Endodermal cell (in vitro differentiated cells): ENCODE results near the gene RANBP1. TPM values are rescaled to one million over a fixed set of nuclear protein-coding genes. Genes with fewer than 3 reads are reported as not detected.
"Not testable (repeated sequence)": the region's sequence is repeated elsewhere in the genome, so short reads cannot be mapped to it uniquely, and the experiment has no call there.

Experiments
- DNase-seq: peaks from one replicate; pipeline ENCODE4 v3.0.0-alpha.2; 2017
- H3K27ac ChIP-seq: 2 replicates; pipeline ENCODE4 v1.5.1; 2013; ENCODE audit warnings: mild to moderate bottlenecking, low read depth, low read length, moderate library complexity
- H3K27me3 ChIP-seq: 2 replicates; pipeline ENCODE4 v1.6.1; 2013; ENCODE audit warnings: mild to moderate bottlenecking, low read length, moderate library complexity; ENCODE audit not compliant: insufficient read depth, control insufficient read depth, poor library complexity, severe bottlenecking
- H3K36me3 ChIP-seq: 2 replicates; pipeline ENCODE4 v1.7.0; 2013; ENCODE audit warnings: mild to moderate bottlenecking, low read length, moderate library complexity; ENCODE audit not compliant: control insufficient read depth, insufficient read depth
- H3K4me1 ChIP-seq: one replicate; pipeline ENCODE4 v1.7.0; 2013; ENCODE audit warnings: low read length; ENCODE audit not compliant: control insufficient read depth, insufficient read depth
- H3K4me3 ChIP-seq: 2 replicates; pipeline ENCODE4 v1.5.1; 2013; ENCODE audit warnings: mild to moderate bottlenecking, low read length, moderate library complexity
- H3K9ac ChIP-seq: 2 replicates; pipeline ENCODE4 v1.6.1; 2013; ENCODE audit warnings: mild to moderate bottlenecking, low read length, moderate library complexity; ENCODE audit not compliant: poor library complexity, severe bottlenecking; ENCODE audit errors: extremely low read depth
- H3K9me3 ChIP-seq: 2 replicates; pipeline ENCODE4 v1.6.1; 2013; ENCODE audit warnings: mild to moderate bottlenecking, low read length, moderate library complexity; ENCODE audit not compliant: control insufficient read depth
- H3K27ac Mint-ChIP-seq: 2 replicates; pipeline ENCODE4 v1.8.0; 2020; ENCODE audit warnings: mixed read lengths
- H3K27me3 Mint-ChIP-seq: 2 replicates; pipeline ENCODE4 v1.8.0; 2021; ENCODE audit warnings: mild to moderate bottlenecking, mixed read lengths; ENCODE audit not compliant: insufficient read depth
- H3K36me3 Mint-ChIP-seq: 2 replicates; pipeline ENCODE4 v1.8.0; 2020; ENCODE audit warnings: low read depth, mixed read lengths
- H3K4me1 Mint-ChIP-seq: 2 replicates; pipeline ENCODE4 v1.8.0; 2020; ENCODE audit warnings: mixed read lengths
- H3K4me3 Mint-ChIP-seq: 2 replicates; pipeline ENCODE4 v1.8.0; 2020; ENCODE audit warnings: mild to moderate bottlenecking, moderate library complexity, mixed read lengths
- H3K9me3 Mint-ChIP-seq: 2 replicates; pipeline ENCODE4 v1.8.0; 2020; ENCODE audit warnings: mild to moderate bottlenecking, mixed read lengths
- CTCF ChIP-seq: fragments of 200-600 bp; sonication (generic); conservative IDR thresholded peaks from 2 replicates; pipeline ENCODE4 v1.5.0; 2021; ENCODE audit warnings: antibody characterized with exemption, mild to moderate bottlenecking
- WGBS, 2 experiments: methylation state at CpG; one replicate each; pipeline versions ENCODE4 v1.1.5 to v1.1.7; 2013; ENCODE audit warnings: missing lambda C conversion rate in 2 of 2, mixed read lengths in 1 of 2; ENCODE audit not compliant: insufficient coverage in 1 of 2, insufficient read length in 1 of 2; 5-methylcytosine and 5-hydroxymethylcytosine counted together
- long read RNA-seq, 4 experiments: library from polyadenylated mRNA in 2 of 4; library from RNA in 1 of 4; library from capped mRNA in 1 of 4; stranded (forward) in 3 of 4; unstranded in 1 of 4; transcript quantifications; one replicate each; pipeline ENCODE4 v2.0.0, GENCODE V29; 2020 to 2021; ENCODE audit warnings: inconsistent platforms in 1 of 4
- polyA plus RNA-seq, 2 experiments: library from polyadenylated mRNA; stranded (reverse); fragments of 50-300 nt; gene quantifications; one replicate each; pipeline ENCODE4 v1.2.3, GENCODE V29; 2013
- total RNA-seq, 2 donors: library from RNA; stranded (reverse); fragmentation: NEBNext Ultra II Directional in 1 of 2; extraction: Animal tissue kit (Norgen Biotek cat#: 25700) in 1 of 2; gene quantifications; 2 replicates in 1 of 2; 3 replicates in 1 of 2; pipeline ENCODE4 v1.2.1, GENCODE V29; 2021

RANBP1 gene
- 100 to 1,000 TPM; 320 to 415 TPM for total RNA-seq
- polyA plus RNA-seq (2013, experiment 1 of 2), result 514 TPM
- polyA plus RNA-seq (2013, experiment 2 of 2), result 506 TPM
- long read RNA-seq, experiment 1, transcript RANBP1-201 (6 exons, 837 nt), result major isoform, 105 of 228 reads
- long read RNA-seq, experiment 1, transcript RANBP1-202 (6 exons, 1,132 nt), result minor isoform, 75 of 228 reads
- long read RNA-seq, experiment 1, partial matches to known transcripts, result 30 of 228 reads
- long read RNA-seq, experiment 1, other reads (novel, unspliced or antisense), result 17 of 228 reads
- long read RNA-seq, experiment 2, transcript RANBP1-201 (6 exons, 837 nt), result major isoform, 238 of 443 reads
- long read RNA-seq, experiment 2, transcript RANBP1-202 (6 exons, 1,132 nt), result minor isoform, 179 of 443 reads
- long read RNA-seq, experiment 2, partial matches to known transcripts, result 15 of 443 reads
- long read RNA-seq, experiment 2, other reads (novel, unspliced or antisense), result 9 of 443 reads
- long read RNA-seq, experiment 3, transcript RANBP1-201 (6 exons, 837 nt), result major isoform, 120 of 233 reads
- long read RNA-seq, experiment 3, transcript RANBP1-202 (6 exons, 1,132 nt), result minor isoform, 82 of 233 reads
- long read RNA-seq, experiment 3, partial matches to known transcripts, result 18 of 233 reads
- long read RNA-seq, experiment 3, other reads (novel, unspliced or antisense), result 10 of 233 reads
- long read RNA-seq, experiment 4, partial matches to known transcripts, result 0 of 7 reads
- long read RNA-seq, experiment 4, other reads (novel, unspliced or antisense), result 6 of 7 reads

GRCh38 chr22:20115691-20116375, at the start of gene RANBP1:
TSS of gene RANBP1 (plus strand) at chr22:20116104. CDS start at chr22:20116185, 81 bp downstream.
- H3K9me3 ChIP-seq, result no peaks in the 10 kb centered on the region

GRCh38 chr22:20066617-20067383, 49.1 kb upstream of the RANBP1 start:
- H3K9ac ChIP-seq, result no peak overlapping the region
- Mint-ChIP-seq H3K4me3 (no peak overlapping the region), H3K27me3 (peaks cover 11% of the 10 kb centered on the region), H3K27ac (no peak overlapping the region), H3K36me3 (no peaks in the 10 kb centered on the region), H3K4me1 (no peaks in the 10 kb centered on the region), H3K9me3 (no peaks in the 10 kb centered on the region)
- no peaks in the 10 kb centered on the region for H3K9me3 ChIP-seq
- 92 to 93% methylated on average over 7 to 11 of the region's 11 CpGs for WGBS, 2 experiments
- no peaks in the 10 kb centered on the region for H3K4me1 ChIP-seq
- no peak overlapping the region for H3K27ac ChIP-seq
- TF ChIP-seq CTCF, result no peak
- no peak overlapping the region for H3K4me3 ChIP-seq
- H3K36me3 ChIP-seq, result no peaks in the 10 kb centered on the region
- no peak for DNase-seq
- H3K27me3 ChIP-seq, result no peaks in the 10 kb centered on the region

More at GRCh38 chr22:20115691-20116375, at the start of gene RANBP1:
- Mint-ChIP-seq H3K27ac (peak within 1 kb of the TSS; percentile 94), H3K4me3 (peak within 1 kb of the TSS; percentile 89), H3K36me3 (peaks cover 38% of the 10 kb centered on the region), H3K27me3 (no peaks in the 10 kb centered on the region), H3K4me1 (peaks cover 5% of the 10 kb centered on the region), H3K9me3 (no peaks in the 10 kb centered on the region)
- H3K9ac ChIP-seq, result peak within 1 kb of the TSS; percentile 86
- 90 to 91% methylated on average over 30 of the region's 30 CpGs for WGBS, 2 experiments
- H3K27me3 ChIP-seq, result no peaks in the 10 kb centered on the region
- DNase-seq, result no peak
- H3K27ac ChIP-seq, result peak within 1 kb of the TSS; percentile 88
- no peak for TF ChIP-seq CTCF
- peaks cover 47% of the 10 kb centered on the region for H3K36me3 ChIP-seq
- H3K4me1 ChIP-seq, result peaks cover 7% of the 10 kb centered on the region
- peak within 1 kb of the TSS; percentile 88 for H3K4me3 ChIP-seq

GRCh38 chr22:20067384-20067682, 48.6 kb upstream of the RANBP1 start:
- 92 to 96% methylated on average over 3 of the region's 3 CpGs for WGBS, 2 experiments
- not testable (repeated sequence) for H3K9ac ChIP-seq, H3K27me3 ChIP-seq, H3K9me3 ChIP-seq, H3K4me1 ChIP-seq, H3K27ac Mint-ChIP-seq, DNase-seq, H3K4me3 Mint-ChIP-seq, H3K36me3 ChIP-seq, H3K9me3 Mint-ChIP-seq, H3K27ac ChIP-seq, H3K4me1 Mint-ChIP-seq, H3K4me3 ChIP-seq, H3K36me3 Mint-ChIP-seq
- H3K27me3 Mint-ChIP-seq, result peaks cover 12% of the 10 kb centered on the region
